Activated CD8-positive, alpha-beta memory T cell treated with anti-CD3 and anti-CD28 coated beads for 4 hours (primary cell): ENCODE measurements around the gene TTLL8.
"Not testable (repeated sequence)": the region's sequence is repeated elsewhere in the genome, so short reads cannot be mapped to it uniquely, and the experiment has no call there.

Source experiments
- DNase-seq, 2 donors: peaks; one replicate each; pipeline ENCODE4 v3.0.0-alpha.2; 2020; ENCODE audit warnings: low read depth in 2 of 2

The TTLL8 gene

DNA sequence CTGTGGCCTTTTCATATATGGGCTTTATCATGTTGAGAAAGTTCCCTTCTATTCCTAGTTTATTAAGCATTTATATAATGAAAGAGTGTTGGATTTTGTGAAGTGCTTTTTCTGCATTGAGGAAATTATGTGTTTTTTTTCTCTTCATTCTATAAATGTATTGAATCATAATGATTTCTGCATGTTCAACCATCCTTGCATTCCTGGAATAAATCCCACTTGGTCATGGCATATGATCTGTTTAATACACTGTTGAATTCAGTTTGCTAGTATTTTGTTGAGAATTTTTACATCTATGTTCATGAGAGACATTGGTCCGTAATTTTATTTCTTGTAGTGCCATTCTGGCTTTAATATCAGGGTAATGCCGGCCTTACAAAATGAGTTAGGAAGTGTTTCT is 71.8 kb downstream of the TTLL8 start:
- DNase-seq = no peak

DNA sequence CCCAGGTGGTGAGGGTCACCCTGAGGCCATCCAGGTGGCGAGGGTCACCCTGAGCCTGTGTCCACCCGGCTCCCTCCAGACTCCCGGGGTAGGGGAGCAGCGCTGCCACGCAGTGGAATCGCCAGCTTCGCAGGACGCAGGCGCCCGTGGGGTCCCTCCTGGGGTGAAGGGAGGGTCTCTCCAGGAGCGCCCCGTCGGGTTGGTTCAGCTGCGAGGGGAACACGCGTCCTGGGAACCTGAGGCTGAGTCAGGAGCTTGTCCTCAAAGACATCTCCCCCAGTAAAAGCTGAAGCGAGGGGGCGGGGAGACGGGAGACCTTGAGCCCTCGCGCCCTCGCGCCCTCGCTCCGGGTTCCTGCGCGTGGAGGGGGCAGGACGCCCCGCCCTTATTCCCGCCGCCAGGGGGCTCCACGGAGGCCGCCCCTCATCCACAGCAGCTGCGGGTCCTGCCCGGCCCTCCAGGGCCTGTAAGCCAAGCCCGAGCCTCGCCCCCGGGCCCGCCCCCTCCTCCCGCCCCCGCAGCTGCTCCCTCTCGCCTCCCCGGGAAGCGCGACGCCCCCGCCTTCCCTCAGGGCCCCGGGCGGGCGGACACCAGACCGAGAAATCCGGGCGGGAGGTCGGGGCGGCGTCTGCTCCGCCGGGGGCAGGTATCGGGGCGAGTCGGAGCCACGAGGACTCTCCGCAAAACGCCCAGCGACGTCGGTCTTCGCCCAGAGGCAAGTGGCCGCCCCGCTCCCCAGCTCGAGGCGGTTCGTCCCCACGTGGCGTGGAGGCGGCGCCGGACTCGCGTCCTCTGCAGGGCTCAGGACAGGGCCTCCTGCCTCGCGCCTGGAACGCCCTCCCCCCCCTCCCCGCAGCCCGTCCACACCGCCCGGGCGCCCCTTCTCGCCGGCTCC is 74.7 kb downstream of the TTLL8 start:
- DNase-seq = no peak

DNA sequence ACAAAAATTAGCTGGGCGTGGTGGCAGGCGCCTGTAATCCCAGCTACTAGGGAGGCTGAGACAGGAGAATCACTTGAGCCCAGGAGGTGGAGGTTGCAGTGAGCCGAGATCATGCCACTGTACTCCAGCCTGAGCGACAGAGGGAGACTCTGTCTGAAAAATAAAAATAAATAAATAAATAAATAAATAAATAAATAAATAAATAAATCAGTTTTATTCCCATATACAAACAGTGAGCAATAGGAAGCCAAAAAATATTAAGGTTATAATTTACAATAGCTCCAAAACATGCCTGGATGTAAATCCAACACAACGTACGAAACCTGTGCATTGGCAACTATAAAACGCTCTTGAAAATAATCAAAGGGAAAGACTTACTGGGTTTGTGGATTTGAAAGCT is 76.3 kb downstream of the TTLL8 start:
- DNase-seq = not testable (repeated sequence)

DNA sequence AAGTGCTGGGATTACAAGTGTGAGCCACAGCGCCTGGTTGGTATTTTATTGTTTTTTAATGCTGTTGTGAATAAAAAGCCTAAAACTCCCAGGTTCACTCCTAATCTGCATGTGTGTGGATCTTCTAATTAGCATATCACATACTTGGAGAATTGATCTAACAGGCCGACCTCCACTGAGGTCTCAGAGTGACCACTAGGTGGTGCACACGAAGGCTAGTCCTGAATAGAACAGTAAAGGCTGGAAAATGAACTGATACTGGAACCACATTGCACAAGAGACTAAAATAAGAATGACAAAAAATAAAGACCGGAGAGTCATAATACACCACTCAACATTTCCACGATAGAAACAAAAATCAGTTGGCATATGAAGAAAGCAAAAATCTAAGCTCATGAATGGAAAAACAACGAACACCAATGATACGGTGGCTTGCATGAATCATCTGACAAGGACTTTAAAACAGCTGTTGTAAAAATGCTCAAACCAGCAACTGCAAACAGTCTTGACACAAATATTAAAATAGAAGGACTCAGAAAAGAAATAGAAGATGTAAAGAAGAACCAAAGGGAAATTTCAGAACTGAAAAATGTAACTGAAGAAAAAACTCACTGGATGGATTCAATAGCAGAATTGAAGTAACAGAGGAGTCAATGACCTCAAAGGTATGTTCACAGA is 78.4 kb downstream of the TTLL8 start:
- DNase-seq = no peak

DNA sequence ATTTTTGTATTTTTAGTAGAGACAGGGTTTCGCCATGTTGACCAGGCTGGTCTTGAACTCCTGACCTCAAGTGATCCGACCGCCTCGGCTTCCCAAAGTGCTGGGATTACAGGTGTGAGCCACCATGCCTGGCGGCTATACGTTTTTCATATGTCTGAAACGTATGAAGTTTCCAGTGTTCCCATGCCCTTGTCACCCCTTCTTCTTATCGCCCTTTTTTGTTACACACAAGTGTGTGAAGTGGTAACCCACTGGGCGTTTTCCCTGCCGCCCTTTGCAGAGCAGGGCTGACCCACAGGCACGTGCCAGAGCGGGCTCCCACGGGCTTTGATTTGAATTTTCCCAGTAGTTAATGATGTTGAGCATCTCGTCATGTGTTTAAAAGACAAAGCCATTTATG is 80.5 kb downstream of the TTLL8 start:
- DNase-seq = no peak

DNA sequence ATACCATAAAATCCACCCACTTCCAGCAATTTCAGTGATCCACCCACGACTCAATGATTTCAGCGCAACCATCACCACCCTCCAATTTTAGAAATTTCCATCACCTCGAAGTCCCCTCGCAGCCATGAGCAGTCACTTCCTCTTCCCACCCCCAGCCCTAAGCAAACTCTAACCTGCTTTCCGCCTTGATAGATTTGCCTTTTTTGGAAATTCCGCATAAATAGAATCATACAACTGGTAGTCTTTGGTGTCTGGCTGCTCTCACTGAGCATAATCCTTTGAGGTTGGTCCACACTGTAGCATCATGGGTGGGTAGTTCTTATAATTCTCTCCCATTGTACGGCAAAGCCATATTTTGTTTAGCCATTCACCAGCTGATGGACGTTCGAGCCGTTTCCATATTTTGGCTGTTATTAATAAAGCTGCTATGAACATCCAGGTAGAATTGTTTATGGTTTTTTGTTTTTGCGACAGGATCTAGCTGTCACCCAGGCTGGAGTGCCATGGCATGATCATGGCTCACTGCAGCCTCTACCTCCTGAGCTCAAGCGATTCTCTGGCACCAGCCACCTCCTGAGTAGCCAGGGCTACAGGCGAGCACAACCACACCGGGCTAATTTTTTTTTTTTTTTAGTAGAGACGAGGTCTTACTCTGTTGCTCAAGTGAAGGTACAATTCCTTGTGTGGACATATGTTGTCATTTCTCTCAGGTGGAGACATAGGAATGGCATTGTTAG is 81.5 kb downstream of the TTLL8 start:
- peak in 1 of 2 donors; percentile 70 for DNase-seq

DNA sequence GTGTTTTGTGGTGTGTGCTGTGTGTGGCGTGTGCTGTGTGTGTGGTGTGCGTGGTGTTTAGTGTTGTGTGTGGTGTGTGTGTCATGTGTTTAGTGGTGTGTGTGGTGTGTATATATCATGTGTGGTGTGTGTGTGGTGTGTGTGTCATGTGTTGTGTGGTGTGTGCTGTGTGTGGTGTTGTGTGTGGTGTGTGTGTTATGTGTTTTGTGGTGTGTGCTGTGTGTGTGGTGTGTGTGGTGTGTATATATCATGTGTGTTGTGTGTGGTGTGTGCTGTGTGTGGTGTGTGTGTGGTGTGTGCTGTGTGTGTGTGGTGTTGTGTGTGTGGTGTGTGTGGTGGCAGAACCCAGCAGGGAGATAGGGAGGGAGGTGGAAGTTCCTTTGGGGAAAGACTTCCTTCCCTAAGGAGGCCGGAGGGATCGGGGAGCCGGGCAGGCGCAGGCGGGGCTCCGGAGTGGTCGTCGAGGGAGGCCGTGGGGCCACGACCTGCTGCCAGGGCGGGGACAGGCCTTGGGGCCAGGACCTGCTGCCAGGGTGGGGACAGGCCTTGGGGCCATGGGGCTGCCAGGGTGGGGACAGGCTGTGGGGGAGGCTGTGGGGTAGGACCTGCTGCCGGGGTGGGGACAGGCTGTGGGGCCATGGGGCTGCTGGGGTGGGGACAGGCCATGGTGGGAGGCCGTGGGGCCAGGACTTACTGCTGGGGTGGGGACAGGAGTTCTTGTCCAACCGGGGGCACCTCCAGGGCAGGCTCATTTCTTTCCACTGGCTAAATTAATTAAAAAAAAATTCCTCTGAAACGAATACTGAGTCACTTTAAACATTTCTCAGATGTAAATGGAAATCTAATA is 82.3 kb downstream of the TTLL8 start:
- DNase-seq = no peak

DNA sequence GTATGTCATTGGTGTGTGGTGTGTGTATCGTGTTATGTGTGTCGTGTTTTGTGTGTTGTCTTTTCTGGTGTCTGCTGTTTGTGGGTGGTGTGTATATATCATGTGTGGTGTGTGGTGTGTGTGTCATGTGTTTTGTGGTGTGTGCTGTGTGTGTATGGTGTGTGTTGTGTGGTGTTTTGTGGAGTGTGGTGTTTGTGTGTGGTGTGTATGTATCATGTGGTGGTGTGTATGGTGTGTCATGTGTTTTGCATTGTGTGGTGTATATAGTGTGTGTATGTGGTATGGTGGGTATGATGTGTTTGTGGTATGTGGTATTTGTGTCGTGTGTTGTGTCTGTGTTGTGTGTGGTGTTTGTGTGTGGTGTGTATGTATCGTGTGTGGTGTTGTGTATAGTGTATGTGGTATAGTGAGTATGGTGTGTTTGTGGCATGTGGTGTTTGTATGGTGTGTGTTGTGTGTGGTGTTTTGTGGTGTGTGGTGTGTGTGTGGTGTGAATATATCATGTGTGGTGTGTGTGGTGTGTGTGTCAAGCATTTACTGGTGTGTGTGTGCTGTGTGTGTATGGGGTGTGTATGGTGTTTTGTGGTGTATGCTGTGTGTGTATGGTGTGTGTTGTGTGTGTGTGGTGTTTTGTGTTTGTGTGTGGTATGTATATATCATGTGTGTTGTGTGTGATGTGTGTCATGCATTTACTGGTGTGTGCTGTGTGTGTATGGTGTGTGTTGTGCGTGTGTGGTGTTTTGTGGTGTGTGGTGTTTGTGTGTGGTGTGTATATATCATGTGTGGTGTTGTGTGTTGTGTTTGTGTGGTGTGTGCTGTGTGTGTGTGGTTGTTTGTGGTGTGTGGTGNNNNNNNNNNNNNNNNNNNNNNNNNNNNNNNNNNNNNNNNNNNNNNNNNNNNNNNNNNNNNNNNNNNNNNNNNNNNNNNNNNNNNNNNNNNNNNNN is 84.8 kb downstream of the TTLL8 start:
- no peak for DNase-seq

DNA sequence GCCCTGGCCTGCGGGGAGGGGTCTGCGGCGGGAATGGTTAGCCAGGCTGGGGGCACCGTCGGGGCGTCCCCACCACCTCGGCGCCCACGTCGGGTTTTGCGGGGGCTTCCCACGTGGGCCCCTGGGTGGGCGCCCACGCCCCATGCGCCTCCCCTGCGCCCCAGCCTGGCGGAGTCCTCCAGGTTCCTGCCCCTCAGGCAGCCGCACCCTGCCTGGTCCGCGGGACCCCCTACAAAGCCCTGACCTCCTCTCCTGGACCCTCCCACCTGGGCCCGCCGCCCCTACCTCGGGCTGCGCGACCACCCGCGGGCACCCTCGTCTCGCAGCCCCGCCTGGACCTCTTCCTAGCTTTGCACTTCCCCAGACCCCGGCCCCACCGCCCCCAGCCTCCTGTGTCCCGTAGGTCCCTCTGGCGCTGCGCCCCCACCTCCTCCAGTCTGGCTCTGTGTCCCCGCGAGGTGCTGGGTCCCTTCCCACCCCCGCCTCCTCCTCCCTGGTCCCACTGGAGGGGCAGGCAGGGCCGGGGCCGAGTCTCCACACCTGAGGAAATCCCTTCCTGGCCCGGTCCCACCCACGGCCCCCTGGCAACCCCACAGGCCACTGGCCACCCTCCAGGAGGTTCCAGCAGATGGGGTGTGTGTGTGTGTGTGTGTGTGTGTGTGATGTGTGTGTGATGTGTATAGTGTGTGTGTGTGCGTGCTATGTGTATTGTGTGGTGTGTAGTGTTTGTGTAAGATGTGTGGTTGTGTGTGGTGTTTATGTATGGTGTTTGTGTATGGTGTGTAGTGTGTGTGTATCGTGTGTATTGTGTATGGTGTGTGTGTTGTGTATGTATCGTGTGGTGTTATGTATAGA is 85.7 kb downstream of the TTLL8 start:
- no peak for DNase-seq

DNA sequence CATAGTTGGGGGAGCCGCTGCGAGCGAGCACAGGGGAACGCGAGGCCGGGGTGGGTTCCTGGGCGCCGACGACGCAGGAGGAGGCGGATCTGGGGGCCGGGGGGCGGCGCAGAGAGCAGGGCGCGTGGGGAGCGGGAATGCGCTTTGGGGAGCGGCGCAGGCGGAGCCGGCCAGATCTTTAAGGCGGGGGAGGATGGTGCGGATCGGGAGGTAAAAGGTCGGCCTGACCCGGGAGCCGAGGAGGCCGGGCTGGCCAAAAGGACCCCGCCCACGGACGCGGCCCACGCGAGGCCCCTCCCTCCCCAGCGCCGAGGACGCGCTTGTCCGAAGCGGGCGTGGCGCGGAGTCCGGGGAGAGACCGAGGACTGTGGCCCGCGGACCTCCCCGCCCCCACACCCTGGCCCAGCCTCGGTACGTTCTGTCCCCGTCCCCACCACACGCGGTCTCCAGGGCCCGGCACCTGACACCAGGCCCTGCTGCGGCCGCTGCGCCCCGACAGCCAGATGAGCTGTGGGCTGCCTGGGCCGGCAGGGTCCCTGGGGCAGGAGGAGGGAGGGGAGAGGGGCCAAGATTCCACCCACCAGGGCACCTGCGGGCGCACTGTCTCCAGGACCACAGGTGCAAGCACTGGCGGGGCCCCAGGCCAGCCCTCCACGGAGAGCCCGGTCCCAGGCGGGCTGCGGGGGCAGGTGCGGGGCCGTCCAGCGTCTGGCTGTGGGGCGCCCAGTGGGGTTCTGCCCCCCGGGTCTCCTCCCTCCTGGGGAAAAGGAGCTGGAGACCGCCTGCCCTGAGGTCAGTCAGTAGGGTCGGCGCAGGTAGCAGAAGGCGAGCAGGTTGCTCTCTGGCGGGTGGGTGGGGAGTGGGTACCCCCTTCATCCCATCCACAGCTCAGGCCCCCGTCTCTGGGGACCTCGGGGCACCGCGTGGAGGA is 86.6 kb downstream of the TTLL8 start:
- DNase-seq = peak; percentile 62 to 70

DNA sequence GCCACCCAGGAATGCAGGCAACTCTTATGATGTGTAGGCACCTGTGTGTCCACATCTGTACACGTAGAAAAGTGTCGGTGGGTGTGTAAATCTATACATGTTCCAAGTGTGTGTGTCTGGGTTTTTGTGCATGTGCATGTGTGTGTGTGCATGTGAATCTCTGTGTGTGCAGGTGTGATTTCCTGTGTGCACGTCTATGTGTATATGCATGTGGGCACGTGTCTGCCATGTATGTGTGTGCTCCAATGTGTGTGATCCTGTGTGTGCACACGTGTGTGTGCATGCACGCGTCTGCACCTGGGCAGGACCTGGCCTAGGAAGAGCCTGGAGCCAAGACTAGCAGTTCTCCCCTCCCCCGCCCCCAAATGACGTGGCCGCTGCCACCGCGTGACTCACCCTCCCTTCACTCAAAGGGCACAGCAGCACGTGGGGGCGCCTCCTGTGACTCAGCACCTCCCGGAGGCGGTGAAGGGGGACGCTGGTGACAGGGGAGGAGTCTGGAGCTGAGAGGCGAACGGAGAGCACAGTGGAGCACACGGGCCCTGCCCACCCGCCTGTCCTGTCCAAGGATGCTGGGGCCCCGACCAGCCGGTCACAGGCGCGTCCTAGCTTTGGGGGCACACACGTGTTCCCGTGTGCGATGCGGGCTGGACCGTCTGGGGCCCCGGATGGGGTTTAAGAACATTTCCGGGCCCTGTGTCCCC is 87.4 kb downstream of the TTLL8 start:
- peak; percentile 93 to 97 for DNase-seq

DNA sequence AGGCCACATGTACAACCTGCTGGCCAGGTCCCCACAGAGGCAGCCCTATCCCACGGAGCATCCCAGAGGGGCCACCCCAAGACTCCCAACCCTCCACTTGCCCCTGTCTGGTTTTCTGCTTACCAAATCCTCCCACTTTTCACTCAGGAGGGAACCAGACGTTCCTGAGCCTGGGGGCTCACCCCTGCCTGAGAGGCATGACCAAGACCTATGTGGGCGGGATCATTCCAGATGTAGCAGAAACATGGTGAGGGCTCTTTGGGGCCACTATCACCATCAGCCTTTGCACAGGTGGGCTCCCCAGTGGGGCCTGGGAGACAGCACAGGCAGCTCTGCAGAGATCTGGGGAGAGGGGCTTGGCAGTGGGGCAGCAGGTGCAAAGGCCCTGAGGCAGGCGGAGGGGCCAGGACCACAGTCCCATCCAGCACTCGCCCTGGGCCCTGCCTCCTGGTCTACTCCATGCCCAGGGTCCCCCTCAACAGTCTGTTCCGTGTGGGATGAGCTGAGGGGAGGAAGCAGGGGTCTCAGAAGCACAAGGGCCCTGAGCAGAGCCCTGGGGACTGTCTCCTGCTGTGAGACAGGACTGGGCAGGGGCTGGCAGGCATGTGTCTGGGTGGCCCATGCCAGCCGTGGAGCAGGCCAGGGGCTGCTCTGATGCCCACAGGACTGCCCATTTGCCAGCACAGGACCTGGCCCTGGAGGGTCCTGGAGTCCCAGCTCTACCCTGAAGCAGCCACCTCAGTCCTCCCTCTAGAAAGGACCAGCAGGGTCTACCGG is 88.2 kb downstream of the TTLL8 start:
- no peak for DNase-seq

DNA sequence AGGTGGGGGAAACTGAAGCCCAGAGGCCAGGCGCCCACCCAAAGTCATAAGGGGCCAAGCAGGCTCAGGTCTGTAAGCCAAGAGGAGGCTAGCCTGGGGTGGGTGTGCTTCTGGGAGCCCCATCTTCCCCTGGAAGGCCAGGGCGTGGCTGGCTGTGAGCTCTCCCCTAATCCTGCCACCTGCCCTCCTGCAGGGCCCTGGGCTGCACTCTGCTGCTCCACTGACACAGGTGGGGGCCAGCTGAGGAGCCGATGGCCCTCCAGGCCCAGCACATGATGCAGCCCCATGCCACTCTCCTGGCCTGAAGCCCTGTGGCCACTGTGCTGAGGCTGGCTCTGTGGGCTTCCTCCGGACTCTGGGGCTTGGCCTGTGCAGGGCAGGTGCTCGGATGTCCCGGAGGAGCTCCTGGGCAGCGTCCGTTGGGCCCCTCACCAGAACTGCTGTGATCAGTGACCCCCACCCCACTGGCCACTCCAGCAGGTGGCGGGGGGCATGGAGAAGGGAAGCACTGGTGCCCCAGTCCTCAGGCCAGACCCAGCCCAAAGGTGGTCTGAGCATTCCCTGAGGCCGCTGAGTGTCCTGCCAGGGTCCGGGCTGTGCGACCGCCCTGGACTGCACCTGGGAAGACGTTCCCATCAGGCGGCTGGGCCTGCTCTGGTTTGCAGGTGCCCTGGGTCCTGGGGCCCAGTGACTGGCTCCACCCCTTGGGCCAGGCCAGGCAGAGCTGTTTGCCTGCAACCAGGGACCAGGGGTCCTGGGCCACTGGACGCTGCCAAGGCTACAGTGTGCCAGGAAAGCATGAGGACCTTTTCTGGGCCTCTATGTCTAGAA is 89.1 kb downstream of the TTLL8 start:
- no peak for DNase-seq
